ENCODE results near the gene MLH3.

The MLH3 gene

GRCh38 chr14:75060420-75060819 is 9.2 kb upstream of the MLH3 start:
- H3K4me3 ChIP-seq (replicated peaks; ENCODE audit: low read depth, low read length) = no peak overlapping the region
- DNase-seq (ENCODE audit: low read depth) = no peak
- no peak for TF ChIP-seq CTCF (IDR thresholded peaks at IDR 0.05; ENCODE audit: low read length, missing control alignments)

- no peak for TF ChIP-seq CTCF (IDR thresholded peaks at IDR 0.05; ENCODE audit: low read length, missing control alignments)
- no peak overlapping the region for H3K4me3 ChIP-seq (replicated peaks; ENCODE audit: low read depth, low read length)
- no peak for DNase-seq (ENCODE audit: low read depth)
Observed at GRCh38 chr14:75059642-75060041, 8.4 kb upstream of the MLH3 start.

- DNase-seq (ENCODE audit: low read depth) = peak; percentile 12
- no peak overlapping the region for H3K4me3 ChIP-seq (replicated peaks; ENCODE audit: low read depth, low read length)
- no peak for TF ChIP-seq CTCF (IDR thresholded peaks at IDR 0.05; ENCODE audit: low read length, missing control alignments)
Observed at GRCh38 chr14:75054421-75054820, 3.2 kb upstream of the MLH3 start.

- no peak for TF ChIP-seq CTCF (IDR thresholded peaks at IDR 0.05; ENCODE audit: low read length, missing control alignments)
- H3K4me3 ChIP-seq (replicated peaks; ENCODE audit: low read depth, low read length) = no peak overlapping the region
- peak; percentile 10 for DNase-seq (ENCODE audit: low read depth)
Observed at GRCh38 chr14:75053396-75054291, 2.4 kb upstream of the MLH3 start.

GRCh38 chr14:75051556-75051899 is 261 bp upstream of the MLH3 start:
- no peak for DNase-seq (ENCODE audit: low read depth)
- TF ChIP-seq CTCF (IDR thresholded peaks at IDR 0.05; ENCODE audit: low read length, missing control alignments) = no peak
- peak overlapping the region; percentile 57 for H3K4me3 ChIP-seq (replicated peaks; ENCODE audit: low read depth, low read length)

GRCh38 chr14:75049731-75050201 is 1.5 kb downstream of the MLH3 start:
- TF ChIP-seq CTCF (IDR thresholded peaks at IDR 0.05; ENCODE audit: low read length, missing control alignments) = no peak
- H3K4me3 ChIP-seq (replicated peaks; ENCODE audit: low read depth, low read length) = no peak overlapping the region
- peak; percentile 33 for DNase-seq (ENCODE audit: low read depth)

GRCh38 chr14:75049136-75049535 is 2.1 kb downstream of the MLH3 start:
- no peak for DNase-seq (ENCODE audit: low read depth)
- H3K4me3 ChIP-seq (replicated peaks; ENCODE audit: low read depth, low read length) = no peak overlapping the region
- TF ChIP-seq CTCF (IDR thresholded peaks at IDR 0.05; ENCODE audit: low read length, missing control alignments) = no peak

All from fibroblast of pulmonary artery (primary cell).